Measurements from ENCODE around the gene CDH5. TPM values are rescaled to one million over a fixed set of nuclear protein-coding genes. Genes with fewer than 3 reads are reported as not detected.

Gene CDH5
- total RNA-seq, 3 donors from 2014 or later: 5.5 to 17.0 (median 10.2) TPM

DNA sequence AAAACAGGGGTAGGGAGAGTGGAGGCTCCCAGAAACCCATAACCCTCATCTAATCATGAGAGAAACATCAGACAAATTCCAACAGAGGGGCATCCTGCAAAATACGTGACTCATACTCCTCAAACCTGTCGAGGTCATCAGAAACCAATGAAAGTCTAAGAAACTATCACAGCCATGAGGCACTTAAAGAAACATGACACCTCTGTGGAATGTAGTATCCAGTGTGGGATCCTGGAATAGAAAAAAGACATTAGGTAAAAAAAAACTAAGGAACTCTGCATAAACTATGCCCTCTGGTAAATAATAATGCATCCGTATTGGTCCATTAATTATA is 16.4 kb downstream of the CDH5 start:
- DNase-seq: no peak
- no peaks in the 10 kb centered on the region for H3K9me3 ChIP-seq
- intact Hi-C loops (cut with DNase I, micrococcal nuclease): no loop called here
- ATAC-seq: no peak
- H3K36me3 ChIP-seq (ENCODE audit: low read depth): no peaks in the 10 kb centered on the region
- no peak overlapping the region for H3K4me3 ChIP-seq
- TF ChIP-seq, protein P1, sequence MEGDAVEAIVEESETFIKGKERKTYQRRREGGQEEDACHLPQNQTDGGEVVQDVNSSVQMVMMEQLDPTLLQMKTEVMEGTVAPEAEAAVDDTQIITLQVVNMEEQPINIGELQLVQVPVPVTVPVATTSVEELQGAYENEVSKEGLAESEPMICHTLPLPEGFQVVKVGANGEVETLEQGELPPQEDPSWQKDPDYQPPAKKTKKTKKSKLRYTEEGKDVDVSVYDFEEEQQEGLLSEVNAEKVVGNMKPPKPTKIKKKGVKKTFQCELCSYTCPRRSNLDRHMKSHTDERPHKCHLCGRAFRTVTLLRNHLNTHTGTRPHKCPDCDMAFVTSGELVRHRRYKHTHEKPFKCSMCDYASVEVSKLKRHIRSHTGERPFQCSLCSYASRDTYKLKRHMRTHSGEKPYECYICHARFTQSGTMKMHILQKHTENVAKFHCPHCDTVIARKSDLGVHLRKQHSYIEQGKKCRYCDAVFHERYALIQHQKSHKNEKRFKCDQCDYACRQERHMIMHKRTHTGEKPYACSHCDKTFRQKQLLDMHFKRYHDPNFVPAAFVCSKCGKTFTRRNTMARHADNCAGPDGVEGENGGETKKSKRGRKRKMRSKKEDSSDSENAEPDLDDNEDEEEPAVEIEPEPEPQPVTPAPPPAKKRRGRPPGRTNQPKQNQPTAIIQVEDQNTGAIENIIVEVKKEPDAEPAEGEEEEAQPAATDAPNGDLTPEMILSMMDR (IDR thresholded peaks at IDR 0.05): no peak
- H3K4me1 ChIP-seq (ENCODE audit: low read depth): no peaks in the 10 kb centered on the region

DNA sequence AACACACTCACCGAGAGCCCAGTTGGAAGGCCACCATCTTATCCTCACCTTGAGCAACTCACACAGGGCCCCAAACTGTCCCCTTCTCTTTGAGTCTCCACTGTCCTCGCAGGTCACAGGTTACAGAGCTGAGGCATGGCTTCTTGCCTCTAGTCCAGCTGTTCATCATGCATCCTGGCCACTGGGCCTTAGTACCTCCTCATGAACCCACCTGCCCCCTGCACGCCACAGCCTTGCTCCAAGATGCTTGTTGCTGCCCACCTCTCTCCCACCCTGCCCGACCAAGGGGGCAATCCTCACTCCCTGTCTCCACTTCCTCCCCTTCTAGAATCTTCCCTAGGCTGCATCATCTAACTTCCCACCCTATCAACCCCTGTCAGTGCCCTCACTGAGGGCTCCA is 17.1 kb downstream of the CDH5 start:
- Histone ChIP-seq H3K4me1 (ENCODE audit: low read depth) (no peaks in the 10 kb centered on the region), H3K4me3 (no peak overlapping the region), H3K9me3 (no peaks in the 10 kb centered on the region), H3K36me3 (ENCODE audit: low read depth) (no peaks in the 10 kb centered on the region)
- ATAC-seq: no peak
- intact Hi-C loops (cut with DNase I, micrococcal nuclease): no loop called here
- DNase-seq: no peak
- TF ChIP-seq, protein P1 (IDR thresholded peaks at IDR 0.05): no peak

DNA sequence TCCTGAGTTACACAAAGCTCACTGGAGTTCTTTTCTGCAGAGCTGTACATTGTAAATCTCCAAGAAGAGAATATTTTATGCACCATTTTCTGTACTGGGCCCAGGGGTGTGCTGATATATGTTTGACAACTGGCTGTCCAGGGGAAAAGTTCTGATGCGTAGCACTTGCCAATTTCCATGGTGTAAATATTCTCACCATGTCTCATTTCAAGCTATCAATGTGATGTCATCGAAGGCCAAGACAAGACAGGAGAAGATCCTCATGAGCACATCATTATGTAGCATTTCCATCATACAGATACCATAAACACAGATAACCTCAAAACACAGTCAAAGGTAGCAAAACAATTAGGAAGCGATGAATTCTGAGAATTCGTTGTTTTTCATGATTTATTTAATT is 18.9 kb downstream of the CDH5 start:
- ATAC-seq (no peak), DNase-seq (no peak)
- Histone ChIP-seq H3K4me3 (no peak overlapping the region), H3K36me3 (ENCODE audit: low read depth) (no peaks in the 10 kb centered on the region), H3K9me3 (no peaks in the 10 kb centered on the region), H3K4me1 (ENCODE audit: low read depth) (no peaks in the 10 kb centered on the region)
- TF ChIP-seq, protein P1 (IDR thresholded peaks at IDR 0.05): no peak
- intact Hi-C loops (cut with DNase I, micrococcal nuclease): no loop called here

DNA sequence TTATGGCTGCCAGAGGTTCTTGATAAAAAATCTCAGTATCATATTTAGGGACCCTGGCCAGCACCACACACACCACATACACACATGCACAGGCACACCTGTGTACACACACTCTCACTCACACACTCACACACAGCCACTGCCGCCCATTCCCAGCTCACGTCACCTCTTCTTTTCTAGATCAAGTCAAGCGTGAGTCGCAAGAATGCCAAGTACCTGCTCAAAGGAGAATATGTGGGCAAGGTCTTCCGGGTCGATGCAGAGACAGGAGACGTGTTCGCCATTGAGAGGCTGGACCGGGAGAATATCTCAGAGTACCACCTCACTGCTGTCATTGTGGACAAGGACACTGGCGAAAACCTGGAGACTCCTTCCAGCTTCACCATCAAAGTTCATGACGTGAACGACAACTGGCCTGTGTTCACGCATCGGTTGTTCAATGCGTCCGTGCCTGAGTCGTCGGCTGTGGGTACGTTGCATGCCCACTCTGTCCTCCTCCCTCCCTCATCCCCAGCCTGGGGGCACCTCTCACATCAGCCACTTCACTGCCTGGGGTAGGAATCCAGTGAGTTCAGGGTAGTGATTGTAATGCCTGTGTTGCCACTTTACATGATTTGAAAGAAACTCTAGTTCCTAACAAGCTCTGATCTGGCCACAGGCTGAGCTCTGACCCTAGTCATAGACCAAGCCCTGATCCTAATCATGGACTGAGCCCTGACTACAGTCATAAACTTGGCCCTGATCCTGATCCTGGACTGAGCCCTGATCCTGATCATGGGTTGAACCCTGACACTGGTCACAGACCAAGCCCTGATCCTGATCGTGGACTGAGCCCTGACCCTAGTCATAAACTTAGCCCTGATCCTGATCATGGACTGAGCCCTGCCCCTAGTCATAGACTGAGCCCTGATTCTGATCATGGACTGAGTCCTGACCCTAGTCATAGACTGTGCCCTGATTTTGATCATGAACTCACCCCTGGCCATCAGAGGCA is 20.4 kb downstream of the CDH5 start:
- no peaks in the 10 kb centered on the region for H3K9me3 ChIP-seq
- TF ChIP-seq, protein P1 (IDR thresholded peaks at IDR 0.05): no peak
- intact Hi-C loops (cut with DNase I, micrococcal nuclease): no loop called here
- DNase-seq (no peak), ATAC-seq (no peak)
- H3K36me3 ChIP-seq (ENCODE audit: low read depth): no peaks in the 10 kb centered on the region
- no peak overlapping the region for H3K4me3 ChIP-seq
- no peaks in the 10 kb centered on the region for H3K4me1 ChIP-seq (ENCODE audit: low read depth)

DNA sequence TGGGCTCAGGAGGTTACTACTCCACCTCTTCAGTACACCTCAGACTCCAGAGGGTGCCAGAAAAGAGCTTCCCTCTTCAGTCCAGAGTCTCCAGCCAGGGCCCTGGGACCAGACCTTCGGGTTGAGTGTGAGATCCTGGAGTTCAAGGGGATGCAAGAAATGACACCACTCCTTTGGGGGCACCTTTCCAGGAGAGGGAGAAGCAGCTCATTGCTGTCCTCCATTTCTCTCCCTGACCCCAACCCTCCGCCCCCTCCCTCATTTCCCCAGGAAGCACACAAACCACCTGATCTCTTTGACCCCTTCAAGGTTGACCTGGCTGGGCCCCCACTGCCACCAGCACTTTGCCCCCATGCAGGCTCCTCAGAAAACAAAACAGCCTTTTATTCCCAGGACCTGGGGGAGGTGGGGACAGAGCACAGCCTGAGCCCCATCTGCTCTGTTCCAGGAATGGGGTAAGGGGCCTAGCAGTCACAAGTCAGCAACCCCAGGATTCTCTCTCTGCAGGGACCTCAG is 21.4 kb downstream of the CDH5 start:
- Histone ChIP-seq H3K4me1 (ENCODE audit: low read depth) (no peaks in the 10 kb centered on the region), H3K4me3 (no peak overlapping the region), H3K36me3 (ENCODE audit: low read depth) (no peaks in the 10 kb centered on the region), H3K9me3 (no peaks in the 10 kb centered on the region)
- DNase-seq: no peak
- intact Hi-C loops (cut with DNase I, micrococcal nuclease): no loop called here
- TF ChIP-seq, protein P1 (IDR thresholded peaks at IDR 0.05): no peak
- ATAC-seq: no peak
